LNCaP clone FGC (cell line): ENCODE measurements around the gene SYT9.
A peak's percentile ranks its signal among the peaks of the same experiment; 100 is the strongest.

Source experiments
- DNase-seq: peaks from one replicate; pipeline ENCODE4 v3.0.0-alpha.2; 2011; ENCODE audit warnings: low read depth
- H3K4me3 ChIP-seq: 2 replicates; pipeline ENCODE4 v1.5.1; 2011; ENCODE audit warnings: mild to moderate bottlenecking, low read depth, low read length, control low read depth
- TF ChIP-seq, protein P1 (sequence below): IDR thresholded peaks from 2 replicates; pipeline ENCODE4 v1.5.1; 2012; ENCODE audit warnings: mild to moderate bottlenecking; ENCODE audit not compliant: control insufficient read depth, insufficient read depth; ENCODE audit errors: extremely low read depth

SYT9 gene

DNA sequence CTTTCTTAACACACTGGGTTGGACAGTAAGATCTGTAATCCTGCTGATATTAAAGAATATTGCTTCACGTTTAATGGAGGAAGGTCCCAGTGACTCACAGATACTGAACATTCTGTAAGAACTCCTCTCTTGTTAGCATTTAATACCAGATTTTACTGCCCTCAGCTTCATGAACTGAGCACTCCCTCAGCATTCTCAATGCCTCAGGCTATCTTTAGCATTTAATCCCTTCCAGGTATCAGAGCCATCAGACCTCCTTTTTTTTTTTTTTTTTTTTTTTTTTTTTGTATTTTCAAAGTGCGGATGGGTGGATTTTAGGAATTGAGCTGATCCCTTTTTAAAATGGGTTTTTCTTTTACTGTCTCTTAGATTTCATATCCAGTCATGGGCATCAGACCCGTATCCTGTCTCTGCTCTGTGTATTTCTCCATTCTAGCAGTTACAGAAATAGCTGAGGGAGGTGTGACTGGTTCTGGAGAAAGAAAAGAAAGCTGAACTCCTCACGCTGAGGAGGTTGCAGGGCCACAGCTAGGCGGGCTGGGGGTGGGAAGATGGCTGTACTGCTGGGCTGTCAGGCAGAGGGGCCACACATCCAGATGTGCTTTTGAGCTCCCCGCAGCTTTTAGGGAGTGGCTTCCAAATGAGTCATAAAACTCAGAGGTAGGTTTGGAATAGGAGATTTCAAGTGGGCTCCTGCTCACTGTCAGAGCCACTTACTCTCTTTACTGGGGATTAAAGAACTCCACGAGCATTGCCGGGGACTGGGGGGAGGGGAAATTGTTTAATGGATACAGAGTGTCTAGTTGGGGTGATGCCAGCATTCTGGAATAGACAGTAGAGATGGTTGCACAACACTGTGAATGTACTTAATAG lies 97.0 kb downstream of the SYT9 start:
- DNase-seq = peak; percentile 49
- no peak overlapping the region for H3K4me3 ChIP-seq
- TF ChIP-seq, protein P1, sequence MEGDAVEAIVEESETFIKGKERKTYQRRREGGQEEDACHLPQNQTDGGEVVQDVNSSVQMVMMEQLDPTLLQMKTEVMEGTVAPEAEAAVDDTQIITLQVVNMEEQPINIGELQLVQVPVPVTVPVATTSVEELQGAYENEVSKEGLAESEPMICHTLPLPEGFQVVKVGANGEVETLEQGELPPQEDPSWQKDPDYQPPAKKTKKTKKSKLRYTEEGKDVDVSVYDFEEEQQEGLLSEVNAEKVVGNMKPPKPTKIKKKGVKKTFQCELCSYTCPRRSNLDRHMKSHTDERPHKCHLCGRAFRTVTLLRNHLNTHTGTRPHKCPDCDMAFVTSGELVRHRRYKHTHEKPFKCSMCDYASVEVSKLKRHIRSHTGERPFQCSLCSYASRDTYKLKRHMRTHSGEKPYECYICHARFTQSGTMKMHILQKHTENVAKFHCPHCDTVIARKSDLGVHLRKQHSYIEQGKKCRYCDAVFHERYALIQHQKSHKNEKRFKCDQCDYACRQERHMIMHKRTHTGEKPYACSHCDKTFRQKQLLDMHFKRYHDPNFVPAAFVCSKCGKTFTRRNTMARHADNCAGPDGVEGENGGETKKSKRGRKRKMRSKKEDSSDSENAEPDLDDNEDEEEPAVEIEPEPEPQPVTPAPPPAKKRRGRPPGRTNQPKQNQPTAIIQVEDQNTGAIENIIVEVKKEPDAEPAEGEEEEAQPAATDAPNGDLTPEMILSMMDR = no peak

DNA sequence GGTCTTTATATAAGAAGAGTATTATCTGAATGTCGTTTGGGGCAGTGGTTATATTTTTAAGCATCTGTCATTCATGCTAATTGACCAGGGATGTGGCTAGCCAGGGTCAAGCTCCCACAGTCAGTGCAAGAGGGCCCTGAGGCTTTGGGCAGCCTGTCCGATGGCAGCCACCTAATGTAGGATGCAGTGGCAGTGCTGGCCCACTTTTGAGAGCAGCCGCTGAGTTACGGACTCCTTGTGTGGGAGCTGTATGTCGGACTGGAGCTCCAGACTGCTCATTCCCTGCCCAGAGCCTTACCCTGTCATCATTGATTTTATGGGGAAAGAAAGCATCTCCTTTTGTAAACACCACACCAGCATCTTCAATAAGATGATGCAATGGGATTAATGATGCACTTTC lies 99.5 kb downstream of the SYT9 start:
- no peak for DNase-seq
- TF ChIP-seq, protein P1 = no peak
- H3K4me3 ChIP-seq = no peak overlapping the region

DNA sequence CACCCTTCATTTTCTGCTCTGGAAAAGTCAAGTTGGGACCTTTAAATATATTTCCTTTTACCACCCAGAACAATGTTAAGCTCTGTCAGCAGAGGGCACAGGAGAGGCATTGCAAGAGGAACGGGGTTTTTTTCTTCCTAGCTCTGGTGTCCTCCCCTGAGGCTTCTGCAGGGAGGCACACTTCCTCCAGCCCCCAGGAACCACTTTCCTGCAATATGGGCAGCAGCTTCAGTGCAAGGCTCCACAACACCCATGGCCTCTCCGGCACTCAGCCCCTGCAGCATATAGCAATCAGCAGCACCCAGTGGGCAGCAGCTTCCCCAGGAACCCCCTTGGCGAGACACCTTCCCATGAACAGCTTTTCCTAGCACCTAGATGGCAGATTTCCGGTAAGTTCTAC lies 101.4 kb downstream of the SYT9 start:
- no peak for DNase-seq
- TF ChIP-seq, protein P1 = peak; percentile 77

DNA sequence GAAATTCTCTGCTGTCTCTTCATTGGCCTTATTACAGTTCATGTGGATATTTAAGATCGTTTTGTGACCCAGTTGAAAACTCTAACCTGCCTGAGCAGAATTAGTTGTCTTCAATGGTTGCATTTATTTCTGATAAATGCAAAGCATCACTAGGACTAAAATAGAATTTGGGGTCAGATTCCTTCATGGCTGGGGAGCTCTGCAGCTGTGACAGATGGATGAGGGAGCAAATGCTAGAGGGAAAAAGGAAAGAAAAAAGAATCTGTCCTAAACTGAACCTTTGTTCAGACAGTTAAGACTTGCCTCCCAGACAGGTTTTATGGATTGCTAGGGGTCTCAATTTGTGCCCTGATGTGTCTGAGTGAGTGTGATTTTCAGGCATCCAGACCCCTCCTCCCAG lies 113.0 kb downstream of the SYT9 start:
- no peak for DNase-seq
- H3K4me3 ChIP-seq = no peak overlapping the region
- TF ChIP-seq, protein P1 = no peak

More for the DNA sequence above, 101.4 kb downstream of the SYT9 start:
- H3K4me3 ChIP-seq = no peak overlapping the region

DNA sequence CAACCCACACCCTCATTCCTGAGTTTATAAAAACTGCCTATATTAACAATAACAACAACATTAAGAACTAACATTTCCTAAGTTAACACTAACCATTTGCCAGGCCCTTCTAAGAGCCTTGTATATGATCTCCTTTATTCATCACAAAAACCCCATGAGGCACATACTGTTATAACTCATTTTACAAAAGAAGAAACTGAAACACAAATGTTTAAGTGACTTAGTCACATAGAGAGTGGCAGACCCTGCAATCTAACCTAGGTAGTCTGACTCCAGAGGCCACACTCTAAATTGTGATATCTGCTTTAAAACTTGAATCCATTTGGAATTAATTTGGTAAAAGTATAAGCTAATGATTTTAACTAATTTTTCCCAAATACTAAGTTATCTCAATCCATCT lies 116.1 kb downstream of the SYT9 start:
- TF ChIP-seq, protein P1 = no peak
- H3K4me3 ChIP-seq = no peak overlapping the region
- no peak for DNase-seq

DNA sequence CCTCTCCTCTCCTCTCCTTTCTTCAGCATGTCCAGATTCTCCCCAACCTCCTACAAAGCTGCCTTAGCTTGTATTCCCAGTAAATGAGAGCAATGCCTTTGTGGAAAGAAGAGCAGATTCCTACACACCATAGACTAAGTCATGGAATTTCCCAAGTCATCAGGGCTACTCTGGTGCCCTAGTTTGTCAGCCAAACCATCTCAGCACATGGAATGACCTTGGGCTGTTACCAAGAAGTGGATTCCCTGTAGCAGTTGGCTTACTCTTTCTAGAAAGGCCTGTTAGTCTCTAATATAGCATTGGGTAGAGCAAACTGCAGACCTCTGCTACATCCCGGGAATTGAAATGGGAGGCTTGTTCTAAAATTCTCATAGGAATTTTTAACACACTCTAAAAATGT lies 124.7 kb downstream of the SYT9 start:
- DNase-seq = no peak
- H3K4me3 ChIP-seq = no peak overlapping the region
- TF ChIP-seq, protein P1 = no peak

DNA sequence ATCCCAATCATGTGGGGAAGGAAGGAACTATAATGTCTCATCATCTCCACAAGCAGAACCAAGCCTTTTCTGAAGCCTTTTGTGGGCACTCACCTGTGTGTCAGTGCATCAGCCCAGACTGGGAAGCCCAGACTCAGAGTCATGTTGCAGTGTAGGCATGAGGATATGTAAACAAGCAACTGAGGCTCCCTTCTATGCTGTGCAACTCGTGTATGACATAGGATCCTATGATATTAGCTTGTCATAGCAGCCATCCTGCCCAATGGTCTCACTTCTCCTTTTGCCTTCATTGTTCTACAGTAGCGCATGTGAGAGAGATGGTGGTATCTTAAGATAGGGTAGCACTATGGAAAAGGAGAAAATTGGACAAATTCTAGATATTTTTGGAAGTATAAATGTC lies 130.2 kb downstream of the SYT9 start:
- no peak overlapping the region for H3K4me3 ChIP-seq
- DNase-seq = no peak
- TF ChIP-seq, protein P1 = no peak
